CD4-positive, alpha-beta memory T cell (primary cell): ENCODE results near the gene CFAP61. TPM values are rescaled to one million over a fixed set of nuclear protein-coding genes. Genes with fewer than 3 reads are reported as not detected.
A peak's percentile ranks its signal among the peaks of the same experiment; 100 is the strongest.

Experiments
- CTCF ChIA-PET: fragments of 350-600 bp; sonication (Branson Sonifier 250); formaldehyde crosslinking; loops from one replicate; lab custom pipeline; 2021; ENCODE audit warnings: inconsistent platforms; ENCODE audit not compliant: partially characterized antibody; lab: Charles Lee
- POLR2A ChIA-PET: fragments of 350-600 bp; sonication (Branson Sonifier 250); formaldehyde crosslinking; loops from one replicate; lab custom pipeline; 2021; ENCODE audit not compliant: partially characterized antibody; lab: Charles Lee
- DNase-seq, 5 donors: peaks; one replicate each; pipeline versions ENCODE4 v3.0.0 to v3.0.0-alpha.2; 2020 to 2022; ENCODE audit warnings: mixed read lengths in 1 of 5
- H3K27ac ChIP-seq: one replicate; pipeline ENCODE4 v1.7.0; 2013; ENCODE audit warnings: low read depth, low read length
- H3K27me3 ChIP-seq: 2 replicates; pipeline ENCODE4 v1.7.0; 2013; ENCODE audit warnings: mild to moderate bottlenecking, low read length, moderate library complexity; ENCODE audit not compliant: insufficient read depth
- H3K36me3 ChIP-seq: 2 replicates; pipeline ENCODE4 v1.7.0; 2013; ENCODE audit warnings: mild to moderate bottlenecking, low read length, moderate library complexity; ENCODE audit not compliant: insufficient read depth
- H3K4me1 ChIP-seq: 2 replicates; pipeline ENCODE4 v1.7.0; 2013; ENCODE audit warnings: mild to moderate bottlenecking, low read length, moderate library complexity; ENCODE audit not compliant: insufficient read depth
- H3K4me3 ChIP-seq, 2 donors: one replicate each; pipeline ENCODE4 v1.7.0; 2013; ENCODE audit warnings: low read length in 2 of 2, mild to moderate bottlenecking in 1 of 2
- H3K9me3 ChIP-seq, 2 donors: one replicate each; pipeline ENCODE4 v1.7.0; 2013; ENCODE audit warnings: low read length in 2 of 2, control low read depth in 1 of 2; ENCODE audit not compliant: control insufficient read depth in 1 of 2
- H3K27ac Mint-ChIP-seq, 7 donors: one replicate each; pipeline ENCODE4 v1.8.0; 2020 to 2021; ENCODE audit warnings: mixed read lengths in 7 of 7, mild to moderate bottlenecking in 6 of 7, inconsistent platforms in 3 of 7, moderate library complexity in 3 of 7
- H3K27me3 Mint-ChIP-seq, 2 donors: one replicate each; pipeline ENCODE4 v1.8.0; 2020 to 2021; ENCODE audit warnings: mixed read lengths in 2 of 2
- H3K36me3 Mint-ChIP-seq, 2 donors: one replicate each; pipeline ENCODE4 v1.8.0; 2020 to 2021; ENCODE audit warnings: mixed read lengths in 2 of 2, inconsistent platforms in 1 of 2, mild to moderate bottlenecking in 1 of 2
- H3K4me1 Mint-ChIP-seq, 4 donors: one replicate each; pipeline ENCODE4 v1.8.0; 2020 to 2021; ENCODE audit warnings: mixed read lengths in 4 of 4, mild to moderate bottlenecking in 1 of 4
- H3K4me3 Mint-ChIP-seq, 8 donors: one replicate each; pipeline ENCODE4 v1.8.0; 2020 to 2021; ENCODE audit warnings: mixed read lengths in 8 of 8, mild to moderate bottlenecking in 7 of 8, moderate library complexity in 6 of 8, inconsistent platforms in 3 of 8
- H3K9me3 Mint-ChIP-seq, 8 donors: one replicate each; pipeline ENCODE4 v1.8.0; 2020 to 2021; ENCODE audit warnings: mixed read lengths in 8 of 8, mild to moderate bottlenecking in 5 of 8, inconsistent platforms in 3 of 8, moderate library complexity in 1 of 8
- intact Hi-C: fragments of 100-400 bp; cut with micrococcal nuclease; formaldehyde crosslinking; loops from one replicate; pipeline ENCODE4 v1.15.1; 2023
- polyA plus RNA-seq, 2 donors: library from polyadenylated mRNA; unstranded; fragments of 300-500 nt; fragmentation: Illumina TruSeq; gene quantifications; one replicate each; pipeline ENCODE4 v1.2.3, GENCODE V29; 2021
- total RNA-seq, 2 experiments: library from RNA; stranded (reverse); gene quantifications; one replicate each; pipeline ENCODE4 v1.2.3, GENCODE V29; 2021

The CFAP61 gene
- total and polyA plus RNA-seq, 4 experiments from 2014 or later, result not detected

- H3K36me3 ChIP-seq, result no peaks in the 10 kb centered on the region
- peaks cover 12 to 17% of the 10 kb centered on the region in 2 donors for H3K27me3 Mint-ChIP-seq
These were observed 148.8 kb downstream of the CFAP61 start for GRCh38 chr20:20201124-20201523.

GRCh38 chr20:20201639-20202038, 149.3 kb downstream of the CFAP61 start:
- Histone ChIP-seq H3K9me3 (no peaks in the 10 kb centered on the region), H3K4me1 (no peaks in the 10 kb centered on the region), H3K27me3 (no peaks in the 10 kb centered on the region), H3K27ac (no peak overlapping the region), H3K36me3 (no peaks in the 10 kb centered on the region), H3K4me3 (no peak overlapping the region)
- intact Hi-C loops, result no loop called here
- no peak for DNase-seq
- CTCF ChIA-PET, result no interaction called here
- no peaks in the 10 kb centered on the region for H3K36me3 Mint-ChIP-seq
- no peak overlapping the region for H3K4me3 Mint-ChIP-seq
- H3K4me1 Mint-ChIP-seq, result no peaks in the 10 kb centered on the region
- POLR2A ChIA-PET, result no interaction called here
- H3K9me3 Mint-ChIP-seq, result no peaks in the 10 kb centered on the region
- no peak overlapping the region for H3K27ac Mint-ChIP-seq
- H3K27me3 Mint-ChIP-seq, result peaks cover 14 to 15% of the 10 kb centered on the region in 2 donors

More at GRCh38 chr20:20201124-20201523, 148.8 kb downstream of the CFAP61 start:
- ChIA-PET CTCF (no interaction called here), POLR2A (no interaction called here)
- no peaks in the 10 kb centered on the region for H3K9me3 Mint-ChIP-seq
- no peaks in the 10 kb centered on the region for H3K36me3 Mint-ChIP-seq
- H3K27me3 ChIP-seq, result no peaks in the 10 kb centered on the region
- H3K9me3 ChIP-seq, result no peaks in the 10 kb centered on the region
- intact Hi-C loops, result no loop called here
- no peak overlapping the region for H3K27ac Mint-ChIP-seq
- H3K4me3 Mint-ChIP-seq, result no peak overlapping the region
- H3K4me1 ChIP-seq, result no peaks in the 10 kb centered on the region
- no peak for DNase-seq
- H3K27ac ChIP-seq, result no peak overlapping the region
- no peaks in the 10 kb centered on the region for H3K4me1 Mint-ChIP-seq
- H3K4me3 ChIP-seq, result no peak overlapping the region

GRCh38 chr20:20202768-20203167, 150.4 kb downstream of the CFAP61 start:
- ChIA-PET CTCF (no interaction called here), POLR2A (no interaction called here)
- no peaks in the 10 kb centered on the region for H3K9me3 Mint-ChIP-seq
- intact Hi-C loops, result no loop called here
- no peaks in the 10 kb centered on the region for H3K36me3 Mint-ChIP-seq
- H3K36me3 ChIP-seq, result no peaks in the 10 kb centered on the region
- no peaks in the 10 kb centered on the region for H3K27me3 ChIP-seq
- DNase-seq, result no peak
- H3K27ac ChIP-seq, result no peak overlapping the region
- no peaks in the 10 kb centered on the region for H3K9me3 ChIP-seq
- H3K27ac Mint-ChIP-seq, result no peak overlapping the region
- no peak overlapping the region for H3K4me3 ChIP-seq
- no peaks in the 10 kb centered on the region for H3K4me1 ChIP-seq
- no peaks in the 10 kb centered on the region for H3K4me1 Mint-ChIP-seq
- no peak overlapping the region for H3K4me3 Mint-ChIP-seq
- peaks cover 13 to 14% of the 10 kb centered on the region in 2 donors for H3K27me3 Mint-ChIP-seq

- no peak overlapping the region for H3K4me3 Mint-ChIP-seq
- Histone ChIP-seq H3K27me3 (no peaks in the 10 kb centered on the region), H3K27ac (no peak overlapping the region), H3K4me3 (no peak overlapping the region), H3K36me3 (no peaks in the 10 kb centered on the region), H3K4me1 (no peaks in the 10 kb centered on the region), H3K9me3 (no peaks in the 10 kb centered on the region)
- DNase-seq, result no peak
- POLR2A ChIA-PET, result no interaction called here
- H3K9me3 Mint-ChIP-seq, result no peaks in the 10 kb centered on the region
- H3K27ac Mint-ChIP-seq, result peak overlapping the region in 1 of 7 donors; percentile 17
- intact Hi-C loops, result no loop called here
- H3K4me1 Mint-ChIP-seq, result no peaks in the 10 kb centered on the region
- CTCF ChIA-PET, result no interaction called here
- H3K36me3 Mint-ChIP-seq, result no peaks in the 10 kb centered on the region
- H3K27me3 Mint-ChIP-seq, result peaks cover 13 to 18% of the 10 kb centered on the region in 2 donors
These were observed 151.5 kb downstream of the CFAP61 start for GRCh38 chr20:20203784-20204183.

GRCh38 chr20:20204256-20204655, 151.9 kb downstream of the CFAP61 start:
- ChIA-PET POLR2A (no interaction called here), CTCF (no interaction called here)
- H3K4me3 Mint-ChIP-seq, result no peak overlapping the region
- H3K27me3 Mint-ChIP-seq, result peaks cover 13 to 18% of the 10 kb centered on the region in 2 donors
- no peak for DNase-seq
- H3K36me3 Mint-ChIP-seq, result no peaks in the 10 kb centered on the region
- no peaks in the 10 kb centered on the region for H3K4me1 Mint-ChIP-seq
- Histone ChIP-seq H3K4me3 (no peak overlapping the region), H3K27me3 (no peaks in the 10 kb centered on the region), H3K36me3 (no peaks in the 10 kb centered on the region), H3K4me1 (no peaks in the 10 kb centered on the region), H3K27ac (no peak overlapping the region), H3K9me3 (no peaks in the 10 kb centered on the region)
- no peaks in the 10 kb centered on the region for H3K9me3 Mint-ChIP-seq
- peak overlapping the region in 1 of 7 donors; percentile 17 for H3K27ac Mint-ChIP-seq
- intact Hi-C loops, result no loop called here

- DNase-seq, result no peak
- H3K36me3 ChIP-seq, result no peaks in the 10 kb centered on the region
- H3K4me3 ChIP-seq, result no peak overlapping the region
- Mint-ChIP-seq H3K27me3 (peaks cover 12 to 18% of the 10 kb centered on the region in 2 donors), H3K4me1 (no peaks in the 10 kb centered on the region), H3K36me3 (no peaks in the 10 kb centered on the region), H3K4me3 (no peak overlapping the region), H3K27ac (no peak overlapping the region), H3K9me3 (no peaks in the 10 kb centered on the region)
- ChIA-PET CTCF (no interaction called here), POLR2A (no interaction called here)
- intact Hi-C loops, result no loop called here
- H3K9me3 ChIP-seq, result no peaks in the 10 kb centered on the region
- no peaks in the 10 kb centered on the region for H3K4me1 ChIP-seq
- no peak overlapping the region for H3K27ac ChIP-seq
- H3K27me3 ChIP-seq, result no peaks in the 10 kb centered on the region
These were observed 153.0 kb downstream of the CFAP61 start for GRCh38 chr20:20205141-20205861.

GRCh38 chr20:20205862-20206236, 153.5 kb downstream of the CFAP61 start:
- no peaks in the 10 kb centered on the region for H3K36me3 Mint-ChIP-seq
- no peaks in the 10 kb centered on the region for H3K4me1 Mint-ChIP-seq
- Histone ChIP-seq H3K4me3 (no peak overlapping the region), H3K27ac (no peak overlapping the region), H3K9me3 (no peaks in the 10 kb centered on the region), H3K36me3 (no peaks in the 10 kb centered on the region), H3K27me3 (no peaks in the 10 kb centered on the region), H3K4me1 (no peaks in the 10 kb centered on the region)
- intact Hi-C loops, result no loop called here
- POLR2A ChIA-PET, result no interaction called here
- no peak overlapping the region for H3K4me3 Mint-ChIP-seq
- CTCF ChIA-PET, result no interaction called here
- no peak overlapping the region for H3K27ac Mint-ChIP-seq
- peaks cover 13 to 18% of the 10 kb centered on the region in 2 donors for H3K27me3 Mint-ChIP-seq
- no peak for DNase-seq
- H3K9me3 Mint-ChIP-seq, result no peaks in the 10 kb centered on the region
